HG03103 (cell line): ENCODE results near the gene KCNQ1.

ENCODE experiments used
- ATAC-seq: cut with Tn5 transposase; IDR thresholded peaks from one replicate; pipeline ENCODE4 v1.9.1; 2021; ENCODE audit warnings: low read depth; ENCODE audit not compliant: unreplicated experiment

Gene KCNQ1

DNA sequence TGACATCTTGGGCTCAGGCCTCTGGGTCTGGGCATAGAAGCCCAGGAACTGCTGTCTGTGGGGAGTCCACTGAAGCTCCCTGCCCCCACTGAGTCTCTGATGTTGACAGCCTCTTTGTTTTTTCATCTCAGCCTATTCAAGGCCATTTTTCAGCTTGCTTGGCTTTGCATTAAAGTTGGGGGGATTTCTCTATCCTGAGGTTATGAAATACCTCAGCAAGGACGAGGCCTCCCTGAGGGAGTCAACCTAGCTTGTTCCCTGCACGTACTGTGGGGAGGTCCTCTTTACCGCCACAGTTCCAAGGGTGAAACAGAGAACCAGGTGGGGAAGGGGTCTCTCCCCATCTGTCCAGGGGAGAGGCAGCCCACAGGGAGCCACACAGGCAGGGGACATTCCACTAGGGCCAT, 246.6 kb downstream of the KCNQ1 start:
- ATAC-seq: no peak

GRCh38 chr11:2691991-2692875, 247.4 kb downstream of the KCNQ1 start:
- no peak for ATAC-seq

- ATAC-seq: no peak
Measured at GRCh38 chr11:2693271-2694261, 248.8 kb downstream of the KCNQ1 start.

GRCh38 chr11:2694495-2694894, 249.7 kb downstream of the KCNQ1 start:
- no peak for ATAC-seq

- ATAC-seq: no peak
Measured at GRCh38 chr11:2694995-2695939, 250.5 kb downstream of the KCNQ1 start.

- ATAC-seq: no peak
Measured at GRCh38 chr11:2696455-2696854, 251.6 kb downstream of the KCNQ1 start.

DNA sequence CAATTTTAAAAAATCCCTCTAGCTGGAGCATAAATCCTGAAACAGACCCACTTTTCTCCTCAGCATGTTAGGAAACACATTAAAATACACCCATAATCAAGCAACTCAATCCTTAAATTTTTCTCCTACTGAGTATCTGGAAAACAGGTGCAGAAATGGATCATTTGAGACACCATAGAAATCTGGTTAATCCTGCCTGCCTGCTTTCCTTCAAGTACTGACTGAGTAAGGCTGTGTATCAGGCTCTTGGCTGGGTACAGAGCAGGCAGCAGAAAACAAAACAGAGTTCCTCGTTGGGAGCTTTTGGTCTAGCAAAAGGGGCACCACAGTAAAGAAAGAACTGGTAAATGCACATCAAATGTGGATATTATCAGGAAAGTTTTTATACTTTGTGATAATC, 253.1 kb downstream of the KCNQ1 start:
- ATAC-seq: no peak

DNA sequence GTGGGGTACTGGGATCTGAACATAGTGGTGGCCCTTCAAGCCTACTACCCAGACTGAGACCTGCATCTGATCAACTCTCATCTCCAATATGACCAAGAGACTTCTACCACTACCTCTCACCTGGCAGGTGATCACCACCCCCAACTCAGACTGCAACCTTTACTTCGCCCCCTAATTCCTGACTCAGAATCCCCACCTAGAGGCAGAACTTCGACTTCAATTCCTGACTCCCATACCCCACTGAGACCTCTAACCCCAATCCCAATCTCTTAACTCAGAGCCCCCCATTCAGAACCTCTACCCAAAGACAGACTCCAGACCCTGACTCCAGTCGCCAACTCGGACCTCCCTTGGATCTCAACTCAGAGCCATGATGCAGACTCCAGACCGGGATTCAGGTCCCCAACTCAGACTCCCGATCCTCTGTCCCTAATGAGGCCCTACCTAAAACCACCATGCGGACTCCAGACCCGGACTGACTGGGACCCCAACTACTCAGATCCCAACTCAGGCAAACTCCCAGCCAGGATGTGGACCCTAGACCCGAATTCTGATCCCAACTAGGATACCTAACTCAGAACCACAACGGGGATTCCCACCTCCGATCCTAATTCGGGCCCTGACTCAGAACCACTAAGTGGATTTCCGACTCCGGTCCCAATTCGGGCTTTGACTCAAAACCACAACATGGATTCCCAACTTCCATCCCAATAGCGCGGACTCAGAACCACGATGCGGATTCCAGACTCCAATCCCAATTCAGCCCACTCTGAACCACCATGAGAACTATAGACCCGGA, 253.8 kb downstream of the KCNQ1 start:
- no peak for ATAC-seq

- no peak for ATAC-seq
Measured at GRCh38 chr11:2699185-2699530, 254.3 kb downstream of the KCNQ1 start.

DNA sequence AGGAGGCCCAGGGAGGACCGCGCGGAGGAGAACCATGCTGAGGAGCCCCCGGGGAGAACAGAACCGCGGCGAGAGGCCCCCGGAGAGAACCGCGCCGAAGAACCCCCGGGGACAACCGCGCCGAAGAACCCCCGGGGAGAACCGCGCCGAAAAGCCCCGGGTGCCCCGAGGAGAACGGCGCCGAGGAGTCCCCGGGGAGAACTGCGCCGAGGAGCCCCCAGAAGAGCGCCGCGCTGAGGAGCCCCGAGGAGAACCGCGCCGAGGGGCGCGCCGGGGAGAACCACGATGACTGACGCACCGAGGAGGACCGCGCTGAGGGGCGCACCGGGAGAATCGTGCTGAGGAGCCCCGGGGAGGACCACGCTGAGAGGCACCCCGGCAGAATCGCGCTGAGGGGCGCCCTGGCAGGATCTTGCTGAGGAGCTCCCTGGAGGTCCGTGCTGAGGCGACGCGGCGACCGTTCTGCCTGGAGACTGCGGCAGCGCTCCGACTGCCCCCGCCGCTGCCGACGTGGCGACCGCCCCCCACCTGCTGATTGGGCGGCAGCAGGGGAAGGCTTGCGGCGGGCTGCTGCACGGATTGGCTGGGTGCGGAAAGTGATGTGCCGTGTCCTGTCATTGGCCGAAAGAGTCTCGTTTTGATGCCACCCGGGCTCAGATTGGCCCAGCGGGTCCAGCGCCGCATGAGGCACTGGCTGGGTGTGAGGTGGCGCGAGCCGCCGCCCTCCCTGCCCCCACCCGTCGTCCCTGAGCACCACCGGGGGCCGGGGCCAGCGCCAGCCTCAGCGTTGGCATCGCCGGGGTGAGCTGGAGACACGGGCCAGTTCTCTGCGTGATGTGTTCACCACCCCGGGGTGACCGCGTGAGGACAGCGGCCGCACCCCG, 255.0 kb downstream of the KCNQ1 start, which contains the start of gene KCNQ1OT1:
KCNQ1OT1 (minus strand) TSS at position 464 of the 884 bp plus-strand sequence.
- peak; percentile 75 for ATAC-seq

GRCh38 chr11:2700415-2701211, 255.8 kb downstream of the KCNQ1 start:
- peak; percentile 4 for ATAC-seq

DNA sequence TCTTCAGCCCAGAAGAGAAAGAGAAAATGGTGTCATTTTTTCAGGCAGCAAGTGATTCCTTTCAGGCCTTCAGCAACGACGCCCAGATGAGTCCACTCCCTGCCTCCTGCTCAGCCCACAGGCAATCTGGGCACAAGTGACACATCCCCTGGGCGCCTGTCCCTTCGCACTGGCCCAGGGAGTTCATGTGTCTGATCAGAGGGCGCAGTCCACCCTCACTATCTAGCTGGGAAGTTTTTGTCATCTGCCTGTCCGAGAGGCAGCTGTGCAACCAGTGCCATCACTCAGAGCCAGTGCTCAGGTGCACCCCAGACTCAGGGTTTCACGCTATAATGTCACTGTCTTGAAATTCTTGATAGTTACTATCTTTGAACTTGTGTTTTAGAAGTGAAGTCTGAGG, 256.4 kb downstream of the KCNQ1 start:
- no peak for ATAC-seq

DNA sequence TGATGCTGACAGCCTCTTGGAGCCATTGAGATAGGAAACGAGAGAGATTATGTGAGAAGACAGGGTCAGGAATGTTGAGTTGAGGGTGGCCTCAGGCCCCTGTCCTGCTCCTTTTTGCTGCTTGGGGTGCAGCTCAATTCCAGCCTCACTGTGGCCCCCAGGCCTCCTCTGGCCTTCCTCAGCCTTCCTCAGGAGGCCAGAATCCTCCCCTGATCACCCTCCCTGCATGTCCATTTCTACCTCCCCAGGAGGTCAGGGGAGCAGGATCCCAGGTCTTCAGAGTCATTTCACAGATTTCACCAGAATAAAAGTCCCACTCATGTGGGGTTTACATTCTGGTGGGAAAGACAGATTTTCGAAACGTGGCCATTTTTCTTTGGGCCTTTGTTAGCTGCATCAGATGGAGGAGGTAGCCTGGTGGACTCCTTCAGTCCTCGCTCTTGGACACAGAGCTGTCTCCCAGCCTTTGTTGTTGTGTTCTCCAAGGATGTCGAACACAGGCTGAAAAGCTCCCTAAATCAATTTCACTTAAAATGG, 257.2 kb downstream of the KCNQ1 start:
- no peak for ATAC-seq

GRCh38 chr11:2702771-2703362, 258.1 kb downstream of the KCNQ1 start:
- ATAC-seq: no peak

GRCh38 chr11:2703363-2704141, 258.7 kb downstream of the KCNQ1 start:
- no peak for ATAC-seq

GRCh38 chr11:2704356-2704755, 259.5 kb downstream of the KCNQ1 start:
- no peak for ATAC-seq
